K562 (cell line): Measurements from ENCODE around the gene COL25A1. TPM values are rescaled to one million over a fixed set of nuclear protein-coding genes. Genes with fewer than 3 reads are reported as not detected.

Experiments
- ATF3 ChIP-seq, 2 experiments: fragments of 450-650 bp in 1 of 2; sonication (generic) in 1 of 2; formaldehyde crosslinking in 1 of 2; IDR thresholded peaks in 1 of 2; conservative IDR thresholded peaks in 1 of 2; 2 replicates each; pipeline versions ENCODE4 v1.6.1 to v1.8.1; 2016 to 2023; ENCODE audit warnings: mild to moderate bottlenecking in 2 of 2, moderate library complexity in 2 of 2, inconsistent platforms in 1 of 2, missing genetic modification reagents in 1 of 2
- CUX1 ChIP-seq: fragments of 200-800 bp; sonication (Bioruptor generic); IDR thresholded peaks from 2 replicates; pipeline ENCODE4 v1.6.1; 2016; ENCODE audit warnings: missing genetic modification characterization, missing compliant biosample characterization
- HDAC6 ChIP-seq: IDR thresholded peaks from 2 replicates; pipeline ENCODE4 v1.6.1; 2012; ENCODE audit warnings: low read depth, mild to moderate bottlenecking, control low read depth, inconsistent platforms, low read length, moderate library complexity
- KLF16 ChIP-seq: IDR thresholded peaks from 2 replicates; pipeline ENCODE4 v1.6.1; 2016; ENCODE audit warnings: antibody characterized with exemption
- NR2C1 ChIP-seq, 2 experiments: fragments of 450-650 bp; IDR thresholded peaks; 2 replicates each; pipeline ENCODE4 v1.6.1; 2017; ENCODE audit warnings: mild to moderate bottlenecking in 2 of 2, antibody characterized with exemption in 1 of 2, inconsistent platforms in 1 of 2, missing compliant biosample characterization in 1 of 2, missing genetic modification characterization in 1 of 2
- RBM34 ChIP-seq: fragments of 200-400 bp; formaldehyde crosslinking; IDR thresholded peaks from 2 replicates; pipeline ENCODE4 v1.6.1; 2018; ENCODE audit warnings: low read length, borderline replicate concordance; ENCODE audit not compliant: insufficient read depth
- SAP30 ChIP-seq: fragments of 200-600 bp; sonication (generic); IDR thresholded peaks from 2 replicates; pipeline ENCODE4 v1.6.1; 2012; ENCODE audit warnings: borderline replicate concordance, low read depth, mild to moderate bottlenecking, moderate library complexity, low read length, control low read depth, inconsistent platforms; ENCODE audit not compliant: insufficient read depth, poor library complexity, severe bottlenecking
- SMARCA4 ChIP-seq: fragments of 450-650 bp; IDR thresholded peaks from 2 replicates; pipeline ENCODE4 v1.6.1; 2016
- TEAD1 ChIP-seq, 2 experiments: fragments of 450-650 bp in 1 of 2; sonication (generic) in 1 of 2; formaldehyde crosslinking; IDR thresholded peaks; 2 replicates each; pipeline versions ENCODE4 v1.4.0 to v1.8.0; 2020 to 2022; ENCODE audit warnings: mild to moderate bottlenecking in 2 of 2, missing genetic modification reagents in 1 of 2
- VEZF1 ChIP-seq: fragments of 200-800 bp; sonication (Bioruptor generic); IDR thresholded peaks from 2 replicates; pipeline ENCODE4 v1.6.1; 2017; ENCODE audit warnings: missing genetic modification characterization, missing compliant biosample characterization
- ZC3H11A ChIP-seq: IDR thresholded peaks from 2 replicates; pipeline ENCODE4 v1.6.1; 2012; ENCODE audit warnings: low read depth, low read length, improper control_type of control experiment
- polyA plus RNA-seq, 8 experiments: library from polyadenylated mRNA; depleted of rRNA in 4 of 8; stranded (reverse) in 5 of 8; unstranded in 3 of 8; fragments of >200 nt; fragmentation: Nextera tagmentation in 2 of 8; fragmentation: Illumina TruSeq in 1 of 8; extraction: Ambion mirVana in 2 of 8; extraction: Trizol in 1 of 8; gene quantifications; 2 replicates each; pipeline versions ENCODE4 v1.2.1 to v1.2.3, GENCODE V29; 2011 to 2014; ENCODE audit warnings: inconsistent platforms in 1 of 8, missing spikeins in 1 of 8
- total RNA-seq, 7 experiments: library from RNA; depleted of rRNA in 6 of 7; stranded (reverse); fragments of >200 nt in 6 of 7; fragmentation: Illumina TruSeq in 2 of 7; extraction: Trizol in 2 of 7; gene quantifications; 2 replicates each; pipeline versions ENCODE4 v1.2.1 to v1.2.3, GENCODE V29; 2011 to 2021; ENCODE audit warnings: low replicate concordance in 1 of 7
- TF ChIP-seq, protein P1 (sequence below): fragments of 450-650 bp; IDR thresholded peaks from 2 replicates; pipeline ENCODE4 v1.6.1; 2018; ENCODE audit not compliant: partially characterized antibody
- TF ChIP-seq, protein P2 (sequence below): IDR thresholded peaks from 2 replicates; pipeline ENCODE4 v1.6.1; 2014; ENCODE audit warnings: antibody characterized with exemption

COL25A1 gene
- total and polyA plus RNA-seq, 9 of the 15 experiments (the other 6 are each of a cell fraction or from before 2014, with no cell fraction given), result 0.03 to 0.62 (median 0.27) TPM

DNA sequence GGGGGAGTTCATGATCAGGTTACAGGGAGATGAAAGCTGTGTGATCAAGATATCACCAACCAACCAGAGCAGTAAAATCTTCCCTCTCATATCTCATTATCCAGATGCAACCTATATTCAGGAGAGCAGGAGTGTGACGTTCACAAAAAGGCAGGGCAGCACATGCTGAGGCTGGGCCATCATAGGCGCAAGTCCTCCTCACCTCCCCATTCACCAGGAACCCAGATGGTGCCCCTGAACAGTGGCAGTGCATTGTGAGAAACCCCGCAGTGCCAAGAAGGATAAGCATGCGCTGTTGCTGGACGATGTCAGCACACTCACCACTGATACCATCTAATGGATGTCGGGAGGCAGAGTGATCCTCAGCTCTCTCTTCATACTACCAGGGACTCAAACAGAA lies 170.9 kb downstream of the COL25A1 start (continued):
- no peak for TF ChIP-seq VEZF1 (CRISPR knock-in tag)
- TF ChIP-seq ATF3 (IDR thresholded peaks at IDR 0.05), result no peak
- no peak for TF ChIP-seq ATF3 (CRISPR knock-in tag; conservative IDR thresholded peaks at IDR 0.05)
- TF ChIP-seq, protein P1, sequence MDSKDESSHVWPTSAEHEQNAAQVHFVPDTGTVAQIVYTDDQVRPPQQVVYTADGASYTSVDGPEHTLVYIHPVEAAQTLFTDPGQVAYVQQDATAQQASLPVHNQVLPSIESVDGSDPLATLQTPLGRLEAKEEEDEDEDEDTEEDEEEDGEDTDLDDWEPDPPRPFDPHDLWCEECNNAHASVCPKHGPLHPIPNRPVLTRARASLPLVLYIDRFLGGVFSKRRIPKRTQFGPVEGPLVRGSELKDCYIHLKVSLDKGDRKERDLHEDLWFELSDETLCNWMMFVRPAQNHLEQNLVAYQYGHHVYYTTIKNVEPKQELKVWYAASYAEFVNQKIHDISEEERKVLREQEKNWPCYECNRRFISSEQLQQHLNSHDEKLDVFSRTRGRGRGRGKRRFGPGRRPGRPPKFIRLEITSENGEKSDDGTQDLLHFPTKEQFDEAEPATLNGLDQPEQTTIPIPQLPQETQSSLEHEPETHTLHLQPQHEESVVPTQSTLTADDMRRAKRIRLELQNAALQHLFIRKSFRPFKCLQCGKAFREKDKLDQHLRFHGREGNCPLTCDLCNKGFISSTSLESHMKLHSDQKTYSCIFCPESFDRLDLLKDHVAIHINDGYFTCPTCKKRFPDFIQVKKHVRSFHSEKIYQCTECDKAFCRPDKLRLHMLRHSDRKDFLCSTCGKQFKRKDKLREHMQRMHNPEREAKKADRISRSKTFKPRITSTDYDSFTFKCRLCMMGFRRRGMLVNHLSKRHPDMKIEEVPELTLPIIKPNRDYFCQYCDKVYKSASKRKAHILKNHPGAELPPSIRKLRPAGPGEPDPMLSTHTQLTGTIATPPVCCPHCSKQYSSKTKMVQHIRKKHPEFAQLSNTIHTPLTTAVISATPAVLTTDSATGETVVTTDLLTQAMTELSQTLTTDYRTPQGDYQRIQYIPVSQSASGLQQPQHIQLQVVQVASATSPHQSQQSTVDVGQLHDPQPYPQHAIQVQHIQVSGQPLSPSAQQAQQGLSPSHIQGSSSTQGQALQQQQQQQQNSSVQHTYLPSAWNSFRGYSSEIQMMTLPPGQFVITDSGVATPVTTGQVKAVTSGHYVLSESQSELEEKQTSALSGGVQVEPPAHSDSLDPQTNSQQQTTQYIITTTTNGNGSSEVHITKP, result no peak
- no peak for TF ChIP-seq HDAC6
- TF ChIP-seq RBM34, result no peak
- peak; percentile 40; the same call in 1 of the 2 replicates for TF ChIP-seq KLF16
- TF ChIP-seq, protein P2, sequence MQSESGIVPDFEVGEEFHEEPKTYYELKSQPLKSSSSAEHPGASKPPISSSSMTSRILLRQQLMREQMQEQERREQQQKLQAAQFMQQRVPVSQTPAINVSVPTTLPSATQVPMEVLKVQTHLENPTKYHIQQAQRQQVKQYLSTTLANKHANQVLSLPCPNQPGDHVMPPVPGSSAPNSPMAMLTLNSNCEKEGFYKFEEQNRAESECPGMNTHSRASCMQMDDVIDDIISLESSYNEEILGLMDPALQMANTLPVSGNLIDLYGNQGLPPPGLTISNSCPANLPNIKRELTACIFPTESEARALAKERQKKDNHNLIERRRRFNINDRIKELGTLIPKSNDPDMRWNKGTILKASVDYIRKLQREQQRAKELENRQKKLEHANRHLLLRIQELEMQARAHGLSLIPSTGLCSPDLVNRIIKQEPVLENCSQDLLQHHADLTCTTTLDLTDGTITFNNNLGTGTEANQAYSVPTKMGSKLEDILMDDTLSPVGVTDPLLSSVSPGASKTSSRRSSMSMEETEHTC, result no peak
- no peak for TF ChIP-seq SAP30
- no peak for TF ChIP-seq NR2C1 (IDR thresholded peaks at IDR 0.05)
- no peak for TF ChIP-seq NR2C1 (tag; IDR thresholded peaks at IDR 0.05)
- TF ChIP-seq TEAD1 (CRISPR knock-in tag; IDR thresholded peaks at IDR 0.05), result no peak
- TF ChIP-seq SMARCA4, result peak; percentile 63
- TF ChIP-seq ZC3H11A, result no peak
- TF ChIP-seq CUX1, result no peak
